ENCODE data around the gene AAMP. TPM values are rescaled to one million over a fixed set of nuclear protein-coding genes. Genes with fewer than 3 reads are reported as not detected.
"Not testable (repeated sequence)": the region's sequence is repeated elsewhere in the genome, so short reads cannot be mapped to it uniquely, and the experiment has no call there.

The AAMP gene
- 100 to 1,000 TPM in 1 of 10 donors, 10 to 100 TPM in 9; 70.4 to 105 (median 83.8) TPM for polyA plus RNA-seq (ENCODE audit: insufficient read length in 10 of 10)
- long read RNA-seq, donor 1, transcript AAMP-201 (11 exons, 1,886 nt) = major isoform, 22 of 25 reads
- long read RNA-seq, donor 1, partial matches to known transcripts = 0 of 25 reads
- long read RNA-seq, donor 1, other reads (novel, unspliced or antisense) = 0 of 25 reads
- long read RNA-seq, donor 2, transcript AAMP-201 (11 exons, 1,886 nt) = major isoform, 22 of 161 reads
- long read RNA-seq, donor 2, partial matches to known transcripts = 136 of 161 reads
- long read RNA-seq, donor 2, other reads (novel, unspliced or antisense) = 0 of 161 reads
- long read RNA-seq, donor 3 = 0 reads
- long read RNA-seq, donor 4, transcript AAMP-201 (11 exons, 1,886 nt) = major isoform, 16 of 22 reads
- long read RNA-seq, donor 4, partial matches to known transcripts = 0 of 22 reads
- long read RNA-seq, donor 4, other reads (novel, unspliced or antisense) = 0 of 22 reads
- long read RNA-seq, donor 5, transcript AAMP-202 (10 exons, 1,761 nt) = minor isoform, 8 of 28 reads
- long read RNA-seq, donor 5, transcript AAMP-201 (11 exons, 1,886 nt) = major isoform, 13 of 28 reads
- long read RNA-seq, donor 5, partial matches to known transcripts = 7 of 28 reads
- long read RNA-seq, donor 5, other reads (novel, unspliced or antisense) = 0 of 28 reads
- long read RNA-seq, donor 6, transcript AAMP-201 (11 exons, 1,886 nt) = major isoform, 30 of 36 reads
- long read RNA-seq, donor 6, partial matches to known transcripts = 0 of 36 reads
- long read RNA-seq, donor 6, other reads (novel, unspliced or antisense) = 0 of 36 reads
- long read RNA-seq, donor 7, transcript AAMP-201 (11 exons, 1,886 nt) = major isoform, 13 of 15 reads
- long read RNA-seq, donor 7, partial matches to known transcripts = 0 of 15 reads
- long read RNA-seq, donor 7, other reads (novel, unspliced or antisense) = 0 of 15 reads
- long read RNA-seq, donor 8, transcript AAMP-201 (11 exons, 1,886 nt) = major isoform, 15 of 18 reads
- long read RNA-seq, donor 8, partial matches to known transcripts = 0 of 18 reads
- long read RNA-seq, donor 8, other reads (novel, unspliced or antisense) = 0 of 18 reads
- long read RNA-seq, donor 9, partial matches to known transcripts = 0 of 2 reads
- long read RNA-seq, donor 9, other reads (novel, unspliced or antisense) = 0 of 2 reads

- DNase-seq = peak; percentile 100
Observed at GRCh38 chr2:218269900-218270720, at the start of gene AAMP, which contains the start of gene PNKD. TSS of gene AAMP (minus strand) at chr2:218270137. CDS start at chr2:218270086, 51 bp downstream. TSS of gene PNKD (plus strand) at chr2:218270519. CDS start at chr2:218270536, 17 bp downstream.

- no peak for DNase-seq
Observed at GRCh38 chr2:218318241-218318640, 48.3 kb upstream of the AAMP start.

GRCh38 chr2:218317835-218318234 is 47.9 kb upstream of the AAMP start:
- no peak for DNase-seq

GRCh38 chr2:218317303-218317630 is 47.3 kb upstream of the AAMP start:
- no peak for DNase-seq

- no peak for DNase-seq
Observed at GRCh38 chr2:218315397-218315796, 45.5 kb upstream of the AAMP start.

- not testable (repeated sequence) for DNase-seq
Observed at GRCh38 chr2:218314764-218315163, 44.8 kb upstream of the AAMP start.

- DNase-seq = no peak
Observed at GRCh38 chr2:218313356-218313755, 43.4 kb upstream of the AAMP start.

GRCh38 chr2:218312267-218312756 is 42.4 kb upstream of the AAMP start:
- DNase-seq = no peak

GRCh38 chr2:218311541-218312266 is 41.8 kb upstream of the AAMP start:
- not testable (repeated sequence) for DNase-seq

- no peak for DNase-seq
Observed at GRCh38 chr2:218310853-218311540, 41.1 kb upstream of the AAMP start.

- no peak for DNase-seq
Observed at GRCh38 chr2:218307415-218308090, 37.6 kb upstream of the AAMP start.

GRCh38 chr2:218306184-218306920 is 36.4 kb upstream of the AAMP start:
- DNase-seq = no peak

- DNase-seq = no peak
Observed at GRCh38 chr2:218305383-218305782, 35.4 kb upstream of the AAMP start.

GRCh38 chr2:218301176-218301819 is 31.4 kb upstream of the AAMP start:
- peak; percentile 77 to 88 (median 86) for DNase-seq

- no peak for DNase-seq
Observed at GRCh38 chr2:218300141-218300540, 30.2 kb upstream of the AAMP start.

- DNase-seq = no peak
Observed at GRCh38 chr2:218298314-218298875, 28.5 kb upstream of the AAMP start.

GRCh38 chr2:218296847-218297246 is 26.9 kb upstream of the AAMP start:
- no peak for DNase-seq
